HG03139 (cell line): Measurements from ENCODE around the gene PSMD2.
A peak's percentile ranks its signal among the peaks of the same experiment; 100 is the strongest.

Source experiments
- ATAC-seq: cut with Tn5 transposase; IDR thresholded peaks from one replicate; pipeline ENCODE4 v1.9.1; 2021; ENCODE audit not compliant: unreplicated experiment

Gene PSMD2

GRCh38 chr3:184315871-184316661 is 17.0 kb downstream of the PSMD2 start:
- no peak for ATAC-seq

- ATAC-seq = no peak
These were observed 17.8 kb downstream of the PSMD2 start for GRCh38 chr3:184316792-184317191.

GRCh38 chr3:184317201-184317600 is 18.2 kb downstream of the PSMD2 start:
- no peak for ATAC-seq

- ATAC-seq = no peak
These were observed 21.0 kb downstream of the PSMD2 start for GRCh38 chr3:184320104-184320445.

GRCh38 chr3:184321666-184322065 is 22.6 kb downstream of the PSMD2 start:
- no peak for ATAC-seq

GRCh38 chr3:184322731-184323487 is 23.9 kb downstream of the PSMD2 start:
- no peak for ATAC-seq

- ATAC-seq = no peak
These were observed 24.7 kb downstream of the PSMD2 start for GRCh38 chr3:184323696-184324095.

GRCh38 chr3:184325269-184325668 is 26.2 kb downstream of the PSMD2 start:
- ATAC-seq = no peak

GRCh38 chr3:184325715-184326369 is 26.8 kb downstream of the PSMD2 start:
- ATAC-seq = no peak

GRCh38 chr3:184327171-184327570 is 28.1 kb downstream of the PSMD2 start:
- no peak for ATAC-seq

- no peak for ATAC-seq
These were observed 29.5 kb downstream of the PSMD2 start for GRCh38 chr3:184328516-184328915.

GRCh38 chr3:184332370-184333090 is 33.5 kb downstream of the PSMD2 start:
- no peak for ATAC-seq

GRCh38 chr3:184333190-184333589 is 34.1 kb downstream of the PSMD2 start:
- no peak for ATAC-seq

GRCh38 chr3:184333700-184334099 is 34.7 kb downstream of the PSMD2 start:
- no peak for ATAC-seq

- ATAC-seq = no peak
These were observed 35.6 kb downstream of the PSMD2 start for GRCh38 chr3:184334470-184335158.

- ATAC-seq = no peak
These were observed 36.2 kb downstream of the PSMD2 start for GRCh38 chr3:184335291-184335660.

GRCh38 chr3:184335661-184336546 is 36.9 kb downstream of the PSMD2 start:
- peak; percentile 57 for ATAC-seq

- no peak for ATAC-seq
These were observed 37.7 kb downstream of the PSMD2 start for GRCh38 chr3:184336547-184337398.

- no peak for ATAC-seq
These were observed 38.3 kb downstream of the PSMD2 start, which contains the start of gene FAM131A for GRCh38 chr3:184337399-184337714. FAM131A (plus strand) TSS chr3:184337600; CDS start chr3:184337631, 31 bp downstream.
